Measurements from ENCODE around the gene MRPL43.

MRPL43 gene

GRCh38 chr10:101001659-101002035 lies 14.3 kb upstream of the MRPL43 start:
- no peak for DNase-seq

GRCh38 chr10:101000915-101001658 lies 13.8 kb upstream of the MRPL43 start:
- DNase-seq: no peak

GRCh38 chr10:101000127-101000914 lies 13.0 kb upstream of the MRPL43 start:
- no peak for DNase-seq

DNA sequence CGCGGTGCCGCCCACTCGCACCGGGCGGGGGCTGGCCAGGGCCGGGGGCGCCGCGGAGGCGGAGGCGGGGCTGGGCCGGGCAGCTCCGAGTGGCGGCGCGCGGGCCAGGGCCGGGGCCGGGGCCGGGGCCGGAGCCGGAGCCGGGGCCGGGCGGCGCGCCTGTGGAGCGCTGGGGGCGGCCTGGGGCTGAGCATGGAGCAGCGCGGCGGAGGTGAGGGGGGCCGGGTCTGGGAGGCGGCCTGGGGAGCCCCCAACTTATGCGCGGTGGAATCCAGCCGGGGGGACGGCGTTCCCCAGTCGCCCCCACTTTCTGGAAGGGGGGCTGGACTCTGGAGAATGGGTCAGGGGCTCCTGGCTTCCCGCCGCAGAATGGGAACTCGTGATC lies 12.4 kb upstream of the MRPL43 start, which contains the start of gene LZTS2:
LZTS2 (plus strand) TSS at position 67 of the 385 bp plus-strand sequence. CDS start 2,731 bp downstream, outside the sequence.
- no peak for DNase-seq

DNA sequence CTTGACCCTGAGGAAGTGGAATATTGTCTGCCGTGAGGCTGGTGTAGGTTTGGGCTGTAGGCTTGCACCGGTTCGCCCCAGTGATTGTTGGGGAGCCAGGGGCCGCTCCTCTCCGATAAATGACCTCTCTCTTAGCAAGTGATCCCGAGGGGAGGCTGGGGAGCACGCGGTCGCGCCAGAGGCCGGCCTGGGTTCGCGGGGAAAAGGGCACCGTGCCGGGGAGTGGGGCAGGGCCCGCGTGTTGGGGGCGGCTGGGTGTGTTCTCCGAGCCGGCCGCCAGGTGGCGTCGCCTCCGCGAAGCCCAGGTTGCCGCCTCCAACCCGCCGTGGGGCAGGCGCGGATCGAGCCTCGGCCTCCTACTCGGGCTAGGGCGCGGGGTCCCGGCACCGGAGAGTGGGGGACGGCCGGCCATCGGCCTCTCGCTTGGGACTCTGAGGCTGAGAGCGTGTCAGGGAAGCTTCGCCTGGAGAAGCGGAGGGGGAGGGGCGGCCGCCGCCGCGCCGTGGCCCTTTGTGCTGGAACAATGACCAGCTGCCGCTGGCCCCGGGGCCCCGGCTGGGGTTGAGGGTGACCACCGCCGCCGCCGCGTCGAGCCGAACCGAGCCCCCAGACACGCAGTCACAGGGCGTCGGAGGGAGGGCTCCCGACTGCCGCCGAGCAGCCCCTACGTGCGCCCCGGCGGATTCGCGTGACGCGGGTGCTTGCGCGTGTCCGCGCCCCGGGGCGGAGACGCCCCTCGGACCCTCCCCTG lies 11.9 kb upstream of the MRPL43 start:
- DNase-seq: peak; percentile 72

- DNase-seq: peak; percentile 67
These were observed 11.1 kb upstream of the MRPL43 start for GRCh38 chr10:100998183-100998990.

DNA sequence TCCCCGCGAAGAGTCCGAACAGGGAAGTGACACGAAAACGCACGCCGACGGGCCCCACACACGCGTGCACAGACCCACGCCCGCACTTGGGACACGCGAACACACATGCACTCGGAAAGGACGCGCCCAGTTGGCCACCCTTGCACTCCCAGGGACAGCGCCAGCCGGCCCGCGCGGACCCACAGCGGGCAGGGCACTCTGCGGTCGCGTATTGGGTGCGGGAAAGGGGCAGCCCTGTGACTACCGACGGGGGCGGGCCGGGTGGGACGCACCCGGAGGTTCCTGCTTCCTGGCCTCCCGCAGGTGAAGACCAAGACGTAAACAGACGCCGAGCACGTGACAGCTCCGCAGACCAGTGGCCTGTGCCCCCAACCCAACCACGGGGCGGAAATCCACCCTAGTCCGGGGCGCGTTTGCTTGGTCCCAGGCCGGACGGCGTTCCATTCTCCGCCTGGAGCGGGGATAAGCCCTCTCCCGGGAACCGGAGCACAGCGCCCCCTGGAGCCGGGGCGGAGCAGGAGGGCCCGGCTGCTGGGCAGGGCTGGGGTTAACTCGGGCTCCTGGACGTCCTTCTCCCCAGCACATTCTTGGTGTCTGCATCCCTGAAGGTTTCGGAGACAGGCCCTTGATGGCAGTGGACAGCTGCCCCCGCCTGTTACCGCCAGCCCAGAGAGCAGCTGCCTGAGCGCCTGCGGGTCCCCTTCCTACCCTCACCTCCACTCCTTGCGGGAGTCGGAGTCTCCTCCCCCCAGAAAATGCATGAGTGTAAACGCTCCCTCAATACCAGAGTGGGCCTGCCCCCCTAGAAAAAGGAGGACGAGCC lies 10.3 kb upstream of the MRPL43 start:
- peak; percentile 79 for DNase-seq

- peak; percentile 29 for DNase-seq
These were observed 9.5 kb upstream of the MRPL43 start for GRCh38 chr10:100996678-100997359.

GRCh38 chr10:100995181-100995580 lies 7.9 kb upstream of the MRPL43 start:
- DNase-seq: no peak

DNA sequence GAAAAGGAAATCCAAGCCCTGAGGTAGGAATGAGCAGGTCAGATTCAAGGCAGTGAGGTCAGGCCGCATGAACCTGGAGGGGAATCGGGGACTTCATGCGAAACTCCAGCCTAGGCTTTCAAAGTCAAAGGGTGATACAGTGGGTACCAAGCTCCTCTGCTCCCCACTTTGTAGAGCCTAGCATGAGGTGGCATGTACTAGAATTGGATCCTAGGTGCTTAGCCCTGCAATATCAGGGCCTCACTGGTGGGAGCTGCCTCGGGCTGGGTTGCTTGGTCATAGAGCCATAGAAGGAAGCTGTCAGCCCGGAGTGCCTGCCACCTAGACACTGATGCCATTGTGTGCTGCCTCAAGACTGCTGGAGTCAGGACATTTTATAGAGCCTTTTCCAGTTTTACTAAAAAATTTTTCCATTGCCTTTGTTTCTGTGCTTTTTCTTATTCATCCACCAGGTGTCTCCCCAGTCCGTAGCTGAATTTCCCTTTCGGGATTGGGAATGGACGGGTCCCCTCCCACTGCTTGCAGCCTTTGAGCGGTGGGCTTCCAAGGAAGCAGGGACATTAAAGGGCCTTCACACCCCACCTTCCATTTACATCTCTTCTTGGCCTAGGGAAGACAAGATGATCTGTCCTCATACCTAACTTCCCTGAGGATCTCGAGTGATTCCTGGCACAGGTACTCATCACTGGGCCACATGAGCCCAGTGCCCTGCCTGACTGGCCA lies 6.8 kb upstream of the MRPL43 start:
- no peak for DNase-seq

DNA sequence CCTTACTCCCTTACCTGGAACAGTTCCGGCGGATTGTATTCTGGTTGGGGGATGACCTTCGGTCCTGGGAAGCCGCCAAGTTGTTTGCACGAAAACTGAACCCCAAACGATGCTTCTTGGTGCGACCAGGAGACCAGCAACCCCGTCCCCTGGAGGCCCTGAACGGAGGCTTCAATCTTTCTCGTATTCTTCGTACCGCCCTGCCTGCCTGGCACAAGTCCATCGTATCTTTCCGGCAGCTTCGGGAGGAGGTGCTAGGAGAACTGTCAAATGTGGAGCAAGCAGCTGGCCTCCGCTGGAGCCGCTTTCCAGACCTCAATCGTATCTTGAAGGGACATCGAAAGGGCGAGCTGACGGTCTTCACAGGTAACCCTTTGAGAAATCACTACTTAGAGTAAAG lies 1.8 kb upstream of the MRPL43 start:
- DNase-seq: no peak

- no peak for DNase-seq
These were observed 869 bp upstream of the MRPL43 start for GRCh38 chr10:100988166-100988565.

DNA sequence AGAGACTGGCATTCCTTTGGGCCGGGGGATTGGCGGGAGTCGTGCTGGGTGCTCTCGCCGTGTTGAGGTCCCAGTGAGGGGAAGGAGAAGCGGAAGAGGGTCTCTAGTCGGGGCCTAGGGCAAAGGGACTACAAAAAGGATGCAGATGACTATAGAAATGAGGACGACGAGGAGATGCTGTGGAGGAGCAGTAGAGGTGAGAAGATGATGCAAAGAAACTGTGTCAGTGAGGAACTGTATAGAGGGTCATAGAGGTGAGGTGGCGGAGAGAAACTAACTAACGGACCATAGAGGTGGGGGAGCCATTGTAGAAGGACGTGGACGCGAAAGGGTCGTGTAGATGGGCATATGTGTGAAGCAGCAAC lies 370 bp upstream of the MRPL43 start:
- DNase-seq: no peak

DNA sequence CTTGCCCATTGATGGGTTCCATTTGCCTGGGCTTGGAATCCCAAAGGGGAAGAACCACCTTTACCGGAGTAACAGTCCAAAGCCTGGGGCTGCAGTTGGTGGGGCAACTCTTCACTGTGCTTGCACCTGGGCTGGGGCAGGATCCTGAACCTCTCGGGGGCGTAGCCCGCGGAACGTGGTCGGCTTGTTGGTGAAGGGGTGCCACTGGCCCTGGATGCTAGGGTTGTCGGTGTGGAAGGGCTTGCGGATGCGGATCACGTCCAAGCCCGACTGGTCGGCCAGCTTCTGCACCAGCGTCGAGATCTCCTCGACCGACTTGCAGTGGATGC lies 710 bp downstream of the MRPL43 start:
- no peak for DNase-seq

DNA sequence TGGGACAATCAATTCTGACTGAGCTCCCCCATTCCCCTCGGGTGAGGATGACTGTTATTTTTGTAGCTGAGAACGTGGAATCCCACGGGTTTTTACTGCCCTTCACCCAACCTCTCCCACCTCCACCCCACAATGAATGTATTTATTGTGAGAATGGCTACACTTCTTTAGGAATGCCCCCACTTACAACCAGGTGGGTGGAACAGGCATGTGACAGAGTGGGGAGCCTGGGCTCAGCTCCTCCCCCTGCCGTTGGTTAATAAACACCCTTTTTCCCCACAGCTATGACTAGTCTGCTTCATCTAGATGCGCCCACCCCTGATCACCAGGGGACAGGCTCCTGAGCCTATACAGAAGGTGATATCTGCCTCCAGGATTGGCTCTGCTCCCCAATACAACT lies 2.0 kb downstream of the MRPL43 start:
- no peak for DNase-seq

GRCh38 chr10:100984672-100985177 lies 2.6 kb downstream of the MRPL43 start:
- no peak for DNase-seq

- DNase-seq: no peak
These were observed 3.2 kb downstream of the MRPL43 start for GRCh38 chr10:100983868-100984671.

- DNase-seq: no peak
These were observed 4.1 kb downstream of the MRPL43 start for GRCh38 chr10:100982916-100983830.
